Measurements from ENCODE around the gene CNOT9.

The CNOT9 gene

GRCh38 chr2:218644721-218645120 lies 76.1 kb downstream of the CNOT9 start:
- DNase-seq (ENCODE audit: low read depth, low spot score), result no peak

GRCh38 chr2:218645126-218645525 lies 76.5 kb downstream of the CNOT9 start:
- no peak for DNase-seq (ENCODE audit: low read depth, low spot score)

Data from activated CD4-positive, CD25-positive, alpha-beta regulatory T cell treated with anti-CD3 and anti-CD28 coated beads, Interleukin-2, amount 50 U/mL, for 16 hours (primary cell).